ENCODE measurements around the gene CSRNP3.

DNA sequence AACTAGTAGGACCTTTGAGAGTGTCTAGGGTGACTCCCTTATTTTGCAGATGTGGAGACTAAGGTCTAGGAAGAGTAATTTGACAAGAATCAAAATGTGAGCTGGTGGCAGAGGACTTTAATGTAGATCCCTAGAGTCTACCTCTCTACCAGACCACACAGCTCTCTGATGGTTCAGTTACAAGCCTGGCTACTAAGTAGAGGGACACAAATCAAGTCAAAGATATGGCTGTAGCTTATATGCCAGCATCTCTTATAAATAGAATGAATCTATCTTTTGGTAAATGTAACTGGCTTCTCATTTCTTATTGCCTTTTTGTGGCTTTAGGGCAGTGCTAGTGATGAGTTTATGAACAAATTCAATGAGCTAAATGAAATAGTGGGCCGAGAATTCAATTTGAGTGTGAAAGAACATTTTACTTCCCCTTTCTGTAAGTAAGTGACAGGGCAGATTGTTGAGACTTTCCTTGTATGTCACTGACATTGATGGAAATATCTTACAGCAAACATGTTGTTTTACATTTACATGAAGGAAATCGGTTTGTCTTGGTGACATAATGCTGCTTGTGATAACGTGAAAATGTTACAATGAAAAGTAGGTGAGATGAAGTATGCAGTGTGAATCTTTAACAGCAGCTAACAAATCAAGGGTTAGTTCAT, 28.3 kb downstream of the CSRNP3 start:
- TF ChIP-seq, protein P1, sequence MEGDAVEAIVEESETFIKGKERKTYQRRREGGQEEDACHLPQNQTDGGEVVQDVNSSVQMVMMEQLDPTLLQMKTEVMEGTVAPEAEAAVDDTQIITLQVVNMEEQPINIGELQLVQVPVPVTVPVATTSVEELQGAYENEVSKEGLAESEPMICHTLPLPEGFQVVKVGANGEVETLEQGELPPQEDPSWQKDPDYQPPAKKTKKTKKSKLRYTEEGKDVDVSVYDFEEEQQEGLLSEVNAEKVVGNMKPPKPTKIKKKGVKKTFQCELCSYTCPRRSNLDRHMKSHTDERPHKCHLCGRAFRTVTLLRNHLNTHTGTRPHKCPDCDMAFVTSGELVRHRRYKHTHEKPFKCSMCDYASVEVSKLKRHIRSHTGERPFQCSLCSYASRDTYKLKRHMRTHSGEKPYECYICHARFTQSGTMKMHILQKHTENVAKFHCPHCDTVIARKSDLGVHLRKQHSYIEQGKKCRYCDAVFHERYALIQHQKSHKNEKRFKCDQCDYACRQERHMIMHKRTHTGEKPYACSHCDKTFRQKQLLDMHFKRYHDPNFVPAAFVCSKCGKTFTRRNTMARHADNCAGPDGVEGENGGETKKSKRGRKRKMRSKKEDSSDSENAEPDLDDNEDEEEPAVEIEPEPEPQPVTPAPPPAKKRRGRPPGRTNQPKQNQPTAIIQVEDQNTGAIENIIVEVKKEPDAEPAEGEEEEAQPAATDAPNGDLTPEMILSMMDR (IDR thresholded peaks at IDR 0.05): no peak
- TF ChIP-seq EP300 (IDR thresholded peaks at IDR 0.05) (no peak), POLR2A (IDR thresholded peaks at IDR 0.05) (no peak), POLR2AphosphoS5 (IDR thresholded peaks at IDR 0.05) (no peak)

All from upper lobe of left lung (tissue), 4 donors.